Liver (tissue), 9 donors: ENCODE measurements around the gene RSPO4. TPM values are rescaled to one million over a fixed set of nuclear protein-coding genes. Genes with fewer than 3 reads are reported as not detected.

Experiments
- DNase-seq: peaks from one replicate; pipeline ENCODE4 v3.0.0-alpha.2; 2017; ENCODE audit warnings: low spot score
- H3K27ac ChIP-seq, 2 donors: one replicate each; pipeline ENCODE4 v1.7.0; 2013; ENCODE audit warnings: inconsistent platforms in 2 of 2, low read length in 2 of 2, control low read depth in 1 of 2, low read depth in 1 of 2, mild to moderate bottlenecking in 1 of 2
- H3K27me3 ChIP-seq, 4 donors: one replicate each; pipeline versions ENCODE4 v1.6.1 to v1.7.0; 2013; ENCODE audit warnings: low read length in 3 of 4, inconsistent platforms in 1 of 4, mild to moderate bottlenecking in 1 of 4, moderate library complexity in 1 of 4; ENCODE audit not compliant: control insufficient read depth in 4 of 4, insufficient read depth in 4 of 4
- H3K36me3 ChIP-seq, 4 donors: one replicate each; pipeline versions ENCODE4 v1.6.1 to v1.7.0; 2013; ENCODE audit warnings: low read length in 3 of 4, mild to moderate bottlenecking in 3 of 4, low read depth in 1 of 4, moderate library complexity in 1 of 4; ENCODE audit not compliant: control insufficient read depth in 4 of 4, insufficient read depth in 3 of 4
- H3K4me1 ChIP-seq, 4 donors: one replicate each; pipeline versions ENCODE4 v1.6.1 to v1.7.0; 2013; ENCODE audit warnings: low read length in 3 of 4, mild to moderate bottlenecking in 3 of 4, moderate library complexity in 1 of 4; ENCODE audit not compliant: control insufficient read depth in 4 of 4, insufficient read depth in 4 of 4
- H3K4me3 ChIP-seq, 3 donors: one replicate each; pipeline versions ENCODE4 v1.6.1 to v1.7.0; 2013; ENCODE audit warnings: low read length in 3 of 3, control low read depth in 1 of 3, low read depth in 1 of 3, mild to moderate bottlenecking in 1 of 3
- H3K9ac ChIP-seq, 2 donors: one replicate each; pipeline ENCODE4 v1.7.0; 2013; ENCODE audit warnings: low read length in 2 of 2, mild to moderate bottlenecking in 2 of 2, moderate library complexity in 2 of 2, control low read depth in 1 of 2, low read depth in 1 of 2
- H3K9me3 ChIP-seq, 4 donors: one replicate each; pipeline versions ENCODE4 v1.6.1 to v1.7.0; 2013; ENCODE audit warnings: low read length in 3 of 4; ENCODE audit not compliant: control insufficient read depth in 4 of 4
- ATF3 ChIP-seq: IDR thresholded peaks from 2 replicates; pipeline ENCODE4 v1.6.1; 2016; ENCODE audit warnings: antibody characterized with exemption
- CTCF ChIP-seq: fragments of 150-350 bp; IDR thresholded peaks from 2 replicates; pipeline ENCODE4 v1.5.1; 2017; ENCODE audit warnings: improper control_type of control experiment, low read depth, low read length; ENCODE audit not compliant: missing input control
- EGR1 ChIP-seq, 2 donors: IDR thresholded peaks; 2 replicates each; pipeline ENCODE4 v1.6.1; 2016 to 2018; ENCODE audit warnings: antibody characterized with exemption in 2 of 2, low read depth in 2 of 2
- FOXA1 ChIP-seq: IDR thresholded peaks from 2 replicates; pipeline ENCODE4 v1.6.1; 2016; ENCODE audit warnings: antibody characterized with exemption
- FOXA2 ChIP-seq: IDR thresholded peaks from 2 replicates; pipeline ENCODE4 v1.6.1; 2016; ENCODE audit warnings: antibody characterized with exemption
- GABPA ChIP-seq, 2 donors: IDR thresholded peaks in 1 of 2; conservative IDR thresholded peaks in 1 of 2; 2 replicates each; pipeline ENCODE4 v1.6.1; 2016; ENCODE audit warnings: antibody characterized with exemption in 2 of 2, mild to moderate bottlenecking in 1 of 2, moderate library complexity in 1 of 2
- HNF4A ChIP-seq, 2 donors: conservative IDR thresholded peaks; 2 replicates each; pipeline ENCODE4 v1.6.1; 2016; ENCODE audit warnings: antibody characterized with exemption in 2 of 2, mild to moderate bottlenecking in 2 of 2
- HNF4G ChIP-seq: IDR thresholded peaks from 2 replicates; pipeline ENCODE4 v1.6.1; 2016; ENCODE audit warnings: antibody characterized with exemption
- JUND ChIP-seq, 2 donors: IDR thresholded peaks; 2 replicates each; pipeline ENCODE4 v1.6.1; 2016; ENCODE audit warnings: antibody characterized with exemption in 2 of 2
- NR2F2 ChIP-seq: IDR thresholded peaks from 2 replicates; pipeline ENCODE4 v1.6.1; 2016; ENCODE audit warnings: antibody characterized with exemption
- REST ChIP-seq: IDR thresholded peaks from 2 replicates; pipeline ENCODE4 v1.6.1; 2016; ENCODE audit warnings: antibody characterized with exemption, mild to moderate bottlenecking
- SP1 ChIP-seq: IDR thresholded peaks from 2 replicates; pipeline ENCODE4 v1.6.1; 2018; ENCODE audit warnings: antibody characterized with exemption, mild to moderate bottlenecking
- ZBTB33 ChIP-seq: IDR thresholded peaks from 2 replicates; pipeline ENCODE4 v1.6.1; 2016; ENCODE audit warnings: antibody characterized with exemption
- WGBS: extraction: QIAGEN DNeasy Blood & Tissue Kit; methylation state at CpG from one replicate; pipeline ENCODE4 v1.1.7; 2013; 5-methylcytosine and 5-hydroxymethylcytosine counted together
- polyA plus RNA-seq, 2 donors: library from polyadenylated mRNA; stranded (reverse) in 1 of 2; unstranded in 1 of 2; fragments of 200-250 nt in 1 of 2; fragments of >200 nt in 1 of 2; fragmentation: Nextera tagmentation in 1 of 2; extraction: Ambion mirVana in 1 of 2; gene quantifications; one replicate each; pipeline versions ENCODE4 v1.2.1 to v1.2.3, GENCODE V29; 2013 to 2015
- total RNA-seq, 2 donors: library from RNA; depleted of rRNA; stranded (reverse); fragments of >200 nt; gene quantifications; one replicate each; pipeline ENCODE4 v1.2.3, GENCODE V29; 2014
- donor health status: healthy.
- donor health status: healthy.
- donor health status: healthy.
- donor health status: healthy.
- donor health status: healthy.

RSPO4 gene
- total and polyA plus RNA-seq, 4 donors, result not detected

- no peak for TF ChIP-seq ZBTB33
Observed at GRCh38 chr20:965956-966355, 36.2 kb downstream of the RSPO4 start (continued).

- Histone ChIP-seq H3K36me3 (no peaks in the 10 kb centered on the region), H3K9ac (no peak overlapping the region), H3K27ac (no peak overlapping the region), H3K27me3 (no peaks in the 10 kb centered on the region), H3K9me3 (no peaks in the 10 kb centered on the region), H3K4me3 (no peak overlapping the region), H3K4me1 (no peaks in the 10 kb centered on the region)
- no peak for DNase-seq
- TF ChIP-seq FOXA2 (no peak), SP1 (no peak), ZBTB33 (no peak), GABPA (IDR thresholded peaks at IDR 0.05 in 1 of 2, conservative IDR thresholded peaks at IDR 0.05 in 1 of 2) (no peak), HNF4G (no peak), CTCF (no peak), HNF4A (conservative IDR thresholded peaks at IDR 0.05) (no peak), JUND (IDR thresholded peaks at IDR 0.05) (no peak), NR2F2 (no peak), FOXA1 (no peak), REST (no peak), ATF3 (no peak), EGR1 (IDR thresholded peaks at IDR 0.05; ENCODE audit: low read depth in 2 of 2) (no peak)
- WGBS, result 88% methylated on average over 10 of the region's 10 CpGs
Observed at GRCh38 chr20:963795-964194, 38.3 kb downstream of the RSPO4 start.
